Suppressor macrophage treated with lipopolysaccharide for 4 hours (primary cell): ENCODE data around the gene TRPV6.

ENCODE experiments used
- DNase-seq: peaks from one replicate; pipeline ENCODE4 v3.0.0-alpha.2; 2020

TRPV6 gene

GRCh38 chr7:142838461-142839213, 46.9 kb downstream of the TRPV6 start:
- DNase-seq: peak; percentile 13

DNA sequence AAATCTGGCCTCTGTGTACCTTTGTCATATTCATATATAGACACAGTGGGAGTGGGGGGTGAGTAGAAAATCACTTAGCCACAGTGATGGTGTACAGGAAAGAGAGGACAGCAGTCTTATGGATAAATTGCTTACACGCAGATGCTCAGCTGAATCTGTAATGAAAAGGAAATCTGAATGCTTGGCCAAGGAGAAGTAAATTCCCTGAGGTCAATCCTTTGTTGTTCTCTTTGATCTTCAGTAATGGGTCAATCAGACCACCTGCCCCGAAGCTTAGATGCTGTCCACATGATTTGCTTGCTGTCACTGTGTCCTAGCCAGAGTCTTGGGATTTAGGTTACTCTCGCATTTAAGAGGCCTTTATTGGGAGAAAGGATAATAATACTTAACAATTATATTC, 49.1 kb downstream of the TRPV6 start:
- no peak for DNase-seq

GRCh38 chr7:142835487-142835886, 50.1 kb downstream of the TRPV6 start:
- no peak for DNase-seq

DNA sequence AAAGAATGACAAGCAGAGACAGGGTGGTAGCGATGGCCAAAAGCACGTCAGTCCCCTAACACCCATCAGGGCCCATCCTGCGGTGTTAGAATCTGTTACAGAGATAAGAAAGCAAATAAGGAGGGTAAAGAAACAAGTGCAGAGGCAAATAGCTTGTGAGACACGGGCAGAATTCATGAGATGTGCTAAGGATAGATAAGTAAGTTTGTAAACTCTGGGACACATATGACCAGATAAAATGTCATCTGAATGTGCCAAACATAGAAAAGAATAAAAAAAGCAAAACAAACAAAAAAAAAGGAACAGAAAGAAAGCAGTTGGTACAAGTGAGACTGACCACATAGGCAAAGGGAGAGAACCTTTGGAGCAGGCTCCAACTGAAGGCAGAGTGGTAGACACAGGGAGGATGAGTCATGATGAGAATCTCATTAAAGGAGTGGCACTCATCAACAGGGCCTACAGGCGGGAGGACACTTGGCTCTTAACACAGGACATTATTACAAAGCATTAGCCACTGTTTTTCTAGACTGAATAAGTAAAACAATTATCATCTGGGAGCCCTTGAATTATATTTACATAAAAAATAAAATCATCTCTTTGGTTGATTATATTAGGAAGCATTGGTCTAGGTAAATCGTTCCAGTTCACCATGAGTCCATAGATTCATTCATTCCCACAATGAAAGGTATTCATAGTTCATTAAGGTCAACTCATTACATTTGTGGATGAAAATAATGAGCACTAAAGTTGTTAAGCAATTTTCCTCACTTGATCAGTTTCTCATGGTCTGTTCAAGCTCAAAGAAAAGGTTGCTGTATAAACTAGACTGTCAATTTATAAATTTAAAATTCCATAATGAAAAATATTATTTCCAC, 52.1 kb downstream of the TRPV6 start:
- peak; percentile 63 for DNase-seq

DNA sequence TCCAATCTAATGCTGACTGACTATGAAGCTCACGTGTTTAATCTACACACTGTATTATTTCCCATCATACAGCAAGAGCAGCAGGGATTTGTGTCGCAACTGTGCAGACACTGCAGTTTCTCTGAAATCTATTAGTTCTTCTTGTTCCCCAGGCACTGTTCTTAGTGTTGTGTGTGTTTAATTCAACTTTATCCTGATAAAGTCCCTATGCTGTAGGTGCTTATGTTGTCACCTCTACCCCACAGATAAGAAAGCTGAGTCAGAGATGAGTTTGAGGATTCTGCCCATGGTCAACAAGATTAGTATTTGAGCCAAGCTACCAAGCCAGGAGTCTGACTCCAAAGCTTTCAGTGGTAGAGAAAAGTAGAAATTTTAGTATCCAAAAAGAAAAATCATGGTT, 53.1 kb downstream of the TRPV6 start:
- no peak for DNase-seq

- no peak for DNase-seq
Observed at GRCh38 chr7:142827951-142828500, 57.5 kb downstream of the TRPV6 start.

DNA sequence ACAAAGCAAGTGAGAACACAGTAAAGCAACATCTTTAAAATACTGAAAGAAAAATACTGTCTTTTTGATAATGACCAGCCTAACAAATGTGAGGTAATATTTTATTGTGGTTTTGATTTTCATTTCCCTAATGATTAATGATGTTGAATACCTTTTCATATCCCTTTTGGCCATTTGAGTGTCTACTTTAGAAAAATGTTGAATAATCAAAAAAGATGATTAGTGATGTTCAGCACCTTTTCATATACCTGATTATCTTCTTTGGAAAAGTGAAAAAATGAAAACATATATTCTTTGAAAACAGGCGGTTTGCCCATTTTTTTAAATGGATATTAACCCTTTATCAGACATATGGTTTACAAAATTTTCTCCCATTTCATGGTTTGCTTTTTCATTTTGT, 62.8 kb downstream of the TRPV6 start:
- no peak for DNase-seq
